HG02973 (cell line): ENCODE data around the gene NLRC5.
"Not testable (repeated sequence)": the region's sequence is repeated elsewhere in the genome, so short reads cannot be mapped to it uniquely, and the experiment has no call there.

Experiments
- ATAC-seq: cut with Tn5 transposase; IDR thresholded peaks from one replicate; pipeline ENCODE4 v1.9.1; 2021; ENCODE audit warnings: moderate library complexity; ENCODE audit not compliant: unreplicated experiment

The NLRC5 gene

GRCh38 chr16:57098188-57098841, 109.0 kb downstream of the NLRC5 start:
- ATAC-seq, result no peak

- ATAC-seq, result not testable (repeated sequence)
Measured at GRCh38 chr16:57099965-57100364, 110.6 kb downstream of the NLRC5 start.

DNA sequence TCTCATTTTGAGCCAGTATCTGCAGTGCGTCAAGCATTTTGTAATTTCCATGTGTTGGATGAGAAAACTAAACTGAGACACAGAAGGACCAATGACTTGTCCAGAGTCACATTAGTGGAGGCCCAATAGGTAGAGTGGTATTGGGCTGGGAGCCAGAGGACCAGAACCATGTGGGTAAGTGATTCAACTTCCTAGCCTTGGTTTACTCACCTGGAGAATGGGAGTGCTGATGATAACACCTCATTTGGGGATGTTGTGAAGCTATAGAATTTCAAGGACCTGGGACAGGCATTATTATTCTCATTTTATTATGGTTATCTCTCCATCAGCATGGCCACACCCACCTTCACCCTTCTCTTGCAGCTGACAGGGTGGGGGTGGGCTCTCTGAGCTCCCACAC, 111.1 kb downstream of the NLRC5 start:
- ATAC-seq, result no peak

GRCh38 chr16:57102888-57103851, 113.8 kb downstream of the NLRC5 start:
- no peak for ATAC-seq

DNA sequence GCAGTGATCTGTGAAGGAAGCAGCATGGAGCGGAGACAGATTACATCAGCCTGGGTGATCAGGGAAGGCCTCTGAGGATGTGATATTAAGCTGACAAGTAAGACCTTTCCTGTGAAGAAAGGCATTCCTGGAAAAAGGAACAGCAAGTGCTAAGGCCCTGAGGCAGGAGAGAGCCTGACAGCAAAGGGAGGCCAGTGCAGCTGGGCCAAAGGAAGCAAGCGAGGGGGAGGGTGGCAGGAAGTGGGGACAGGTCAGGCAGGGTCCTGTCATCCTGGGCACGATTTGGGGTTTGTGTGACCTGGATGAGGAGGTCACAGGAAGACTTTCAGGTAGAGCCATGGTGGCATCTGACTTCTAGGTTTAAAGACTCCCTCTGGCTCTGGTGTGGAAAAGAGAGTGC, 115.3 kb downstream of the NLRC5 start:
- no peak for ATAC-seq

DNA sequence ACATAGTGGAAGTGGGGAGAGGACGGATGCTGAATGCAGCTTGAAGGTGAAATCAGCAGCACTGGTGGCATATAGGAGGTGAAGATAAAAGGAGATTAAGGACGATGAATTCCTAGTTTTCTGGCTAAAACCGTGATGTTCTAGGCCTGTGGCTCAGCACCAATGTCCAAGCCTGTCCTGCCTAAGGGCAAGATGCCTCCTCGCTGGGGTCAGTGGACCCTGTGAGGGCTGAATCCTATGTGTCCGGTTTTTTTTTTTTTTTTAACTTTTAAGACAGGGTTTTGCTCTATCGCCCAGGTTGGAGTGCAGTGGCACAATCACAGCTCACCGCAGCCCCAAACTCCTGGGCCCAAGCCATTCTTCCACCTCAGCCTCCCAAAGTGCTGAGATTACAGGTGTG, 115.8 kb downstream of the NLRC5 start:
- no peak for ATAC-seq

DNA sequence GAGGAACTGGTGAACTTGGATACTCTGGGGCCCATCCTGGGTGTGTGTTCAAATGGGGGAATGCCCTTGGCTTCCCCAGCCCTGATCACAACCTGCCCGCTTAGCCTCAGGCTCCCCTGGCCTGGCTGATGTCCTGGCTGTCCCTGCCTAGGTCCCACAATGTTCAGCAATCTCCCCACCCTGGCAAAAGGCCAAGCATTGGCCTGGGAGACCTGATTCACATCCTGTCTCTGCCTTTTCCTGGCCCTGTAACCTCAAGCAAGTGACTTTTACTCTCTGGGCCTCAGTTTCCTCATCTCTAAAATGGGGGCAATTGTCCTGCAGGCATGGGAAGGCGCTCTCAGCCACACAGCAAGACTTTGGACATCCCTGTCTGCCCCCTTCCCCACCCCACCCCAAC, 117.4 kb downstream of the NLRC5 start:
- ATAC-seq, result no peak

DNA sequence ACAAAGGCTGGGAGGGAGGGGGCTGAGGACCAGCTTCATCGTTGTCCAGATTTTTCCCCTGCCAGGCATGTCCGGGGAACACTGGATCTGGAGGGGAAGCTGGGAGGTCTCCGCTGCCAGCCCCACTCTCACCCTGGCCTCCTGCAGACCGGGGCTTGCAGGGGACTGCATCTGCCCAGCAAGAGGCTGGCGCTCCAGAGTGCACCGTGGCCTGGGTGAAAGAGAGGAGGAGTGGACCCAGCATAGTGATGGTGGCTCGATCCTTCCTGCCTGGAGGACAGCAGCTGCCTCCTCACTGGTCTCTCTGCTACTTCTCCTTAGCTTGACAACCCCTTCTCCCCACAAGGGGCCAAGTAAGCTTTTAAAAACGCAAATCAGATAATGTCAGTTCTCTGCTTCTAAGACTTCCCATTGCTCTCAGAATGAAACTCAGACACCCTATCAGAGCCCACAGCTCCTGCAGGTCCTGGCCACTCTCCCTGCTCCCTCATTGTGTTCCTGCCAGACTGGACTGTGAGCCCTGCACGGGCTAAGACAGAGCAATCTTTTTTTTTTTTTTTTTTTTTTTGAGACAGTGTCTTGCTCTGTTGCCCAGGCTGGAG, 118.1 kb downstream of the NLRC5 start:
- ATAC-seq, result no peak

DNA sequence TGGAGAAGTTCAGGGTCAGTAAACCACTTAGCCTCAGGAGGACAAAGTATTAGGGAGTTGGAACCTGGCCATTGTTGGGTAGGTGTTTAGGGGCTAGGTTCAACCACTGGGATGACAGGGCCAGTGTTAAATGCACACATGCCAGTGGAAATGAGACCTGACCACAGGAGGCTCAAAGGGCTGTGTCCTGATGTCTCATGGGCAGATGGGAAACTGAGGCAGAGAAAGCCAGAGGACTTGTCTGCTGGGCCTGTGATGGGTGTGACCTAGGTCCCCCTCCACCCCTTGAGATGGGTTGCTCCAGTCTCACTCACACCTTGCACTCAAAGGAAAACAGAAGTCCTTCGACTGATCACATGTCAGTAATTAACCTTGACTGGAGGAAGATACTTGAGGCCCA, 119.1 kb downstream of the NLRC5 start:
- ATAC-seq, result no peak

DNA sequence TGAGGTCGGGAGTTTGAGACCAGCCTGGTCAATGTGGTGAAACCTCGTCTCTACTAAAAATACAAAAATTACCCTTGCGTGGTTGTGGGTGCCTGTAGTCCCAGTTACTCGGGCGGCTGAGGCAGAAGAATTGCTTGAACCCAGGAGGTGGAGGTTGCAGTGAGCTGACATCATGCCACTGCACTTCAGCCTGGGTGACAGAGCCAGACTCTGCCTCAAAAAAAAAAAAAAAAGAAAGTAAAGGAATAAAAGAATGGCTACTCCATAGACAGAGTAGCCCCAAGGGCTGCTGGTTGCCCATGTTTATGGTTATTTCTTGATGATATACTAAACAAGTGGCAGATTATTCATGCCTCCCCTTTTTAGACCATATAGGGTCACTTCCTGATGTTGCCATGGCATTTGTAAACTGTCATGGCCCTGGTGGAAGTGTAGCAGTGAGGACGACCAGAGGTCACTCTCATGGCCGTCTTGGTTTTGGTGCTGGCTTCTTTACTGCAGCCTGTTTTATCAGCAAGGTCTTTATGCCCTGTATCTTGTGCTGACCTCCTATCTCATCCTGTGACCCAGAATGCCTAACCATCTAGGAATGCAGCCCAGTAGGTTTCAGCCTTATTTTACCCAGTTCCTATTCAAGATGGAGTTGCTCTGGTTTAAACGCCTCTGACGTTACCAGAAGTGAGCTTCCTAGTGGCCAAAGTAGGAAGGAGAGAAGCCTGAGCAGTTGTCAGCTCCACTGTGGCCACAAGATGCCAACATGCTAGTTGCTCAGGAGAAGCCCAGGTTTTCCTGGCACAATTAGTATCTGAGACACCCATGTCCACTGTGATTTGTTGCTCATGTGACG, 120.1 kb downstream of the NLRC5 start:
- ATAC-seq, result not testable (repeated sequence)

DNA sequence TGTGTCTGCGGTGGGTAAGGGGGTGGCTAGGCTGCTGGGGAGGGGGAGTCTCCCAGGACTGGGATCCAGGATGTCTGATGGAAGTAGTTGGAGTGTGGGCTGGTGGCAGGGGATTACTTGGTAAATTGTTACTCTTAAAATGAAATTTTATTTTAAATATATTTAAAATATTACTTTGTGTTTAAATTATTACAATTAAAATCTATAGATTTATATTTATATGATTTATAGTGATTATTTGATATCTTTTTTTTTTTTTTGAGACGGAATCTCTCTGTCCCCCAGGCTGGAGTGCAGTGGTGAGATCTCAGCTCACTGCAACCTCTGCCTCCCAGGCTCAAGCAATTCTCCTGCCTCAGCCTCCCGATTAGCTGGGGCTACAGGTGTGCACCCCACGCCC, 121.6 kb downstream of the NLRC5 start:
- no peak for ATAC-seq

DNA sequence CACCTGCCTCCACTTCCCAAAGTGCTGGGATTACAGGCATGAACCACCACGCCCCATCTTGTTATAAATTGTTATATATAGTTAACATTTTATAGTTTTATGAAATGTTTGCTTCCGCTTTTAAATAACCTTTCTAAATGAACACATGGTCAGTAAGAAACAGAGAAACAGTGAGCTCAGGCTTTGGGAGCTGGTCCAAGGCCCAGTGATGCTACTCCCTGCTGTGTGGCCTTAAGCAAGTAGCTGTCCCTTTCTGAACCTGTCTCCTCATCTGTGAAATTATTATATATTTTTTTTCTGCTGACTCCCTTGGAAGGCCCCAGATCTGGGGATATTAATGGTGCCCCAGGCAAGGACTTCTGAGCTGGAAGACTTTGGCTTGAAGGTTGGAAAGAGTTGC, 122.1 kb downstream of the NLRC5 start:
- no peak for ATAC-seq

GRCh38 chr16:57112403-57113041, 123.2 kb downstream of the NLRC5 start:
- no peak for ATAC-seq

DNA sequence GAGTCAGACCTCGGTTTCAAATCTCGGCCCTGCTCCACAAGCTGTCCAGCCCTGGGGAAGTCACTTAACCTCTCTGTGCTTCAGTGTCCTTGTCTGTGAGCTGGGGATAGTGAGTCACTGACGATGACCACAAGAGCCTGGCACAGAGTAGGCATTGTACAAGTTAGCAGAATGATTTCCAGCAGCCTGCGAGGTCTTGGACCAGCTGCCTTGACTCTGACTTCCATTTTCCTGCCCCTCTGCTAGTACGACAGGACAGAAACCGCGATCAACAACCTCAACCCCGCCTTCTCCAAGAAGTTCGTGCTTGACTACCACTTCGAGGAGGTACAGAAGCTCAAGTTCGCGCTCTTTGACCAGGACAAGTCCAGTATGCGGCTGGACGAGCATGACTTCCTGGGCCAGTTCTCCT, 123.7 kb downstream of the NLRC5 start:
- no peak for ATAC-seq

DNA sequence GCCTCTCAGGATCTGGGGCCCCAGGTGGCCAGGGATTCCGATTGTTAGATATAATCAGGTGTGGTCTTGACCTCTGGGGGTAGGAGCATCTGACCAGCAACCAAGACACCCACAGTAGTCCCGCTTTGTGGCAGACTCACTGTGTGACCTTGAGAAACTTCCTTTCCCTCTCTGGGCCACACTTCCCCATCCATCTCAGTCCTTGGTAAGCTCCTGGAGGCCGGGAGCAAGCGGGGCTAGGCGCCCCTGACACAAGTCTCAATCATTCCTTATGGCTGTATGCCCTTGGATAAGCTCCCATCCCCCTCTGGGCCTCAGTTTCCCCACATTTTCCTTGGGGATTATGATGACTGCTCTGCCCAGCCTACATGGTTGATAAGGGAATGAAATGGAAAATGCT, 124.3 kb downstream of the NLRC5 start:
- ATAC-seq, result no peak

GRCh38 chr16:57115168-57115513, 125.8 kb downstream of the NLRC5 start:
- ATAC-seq, result no peak

DNA sequence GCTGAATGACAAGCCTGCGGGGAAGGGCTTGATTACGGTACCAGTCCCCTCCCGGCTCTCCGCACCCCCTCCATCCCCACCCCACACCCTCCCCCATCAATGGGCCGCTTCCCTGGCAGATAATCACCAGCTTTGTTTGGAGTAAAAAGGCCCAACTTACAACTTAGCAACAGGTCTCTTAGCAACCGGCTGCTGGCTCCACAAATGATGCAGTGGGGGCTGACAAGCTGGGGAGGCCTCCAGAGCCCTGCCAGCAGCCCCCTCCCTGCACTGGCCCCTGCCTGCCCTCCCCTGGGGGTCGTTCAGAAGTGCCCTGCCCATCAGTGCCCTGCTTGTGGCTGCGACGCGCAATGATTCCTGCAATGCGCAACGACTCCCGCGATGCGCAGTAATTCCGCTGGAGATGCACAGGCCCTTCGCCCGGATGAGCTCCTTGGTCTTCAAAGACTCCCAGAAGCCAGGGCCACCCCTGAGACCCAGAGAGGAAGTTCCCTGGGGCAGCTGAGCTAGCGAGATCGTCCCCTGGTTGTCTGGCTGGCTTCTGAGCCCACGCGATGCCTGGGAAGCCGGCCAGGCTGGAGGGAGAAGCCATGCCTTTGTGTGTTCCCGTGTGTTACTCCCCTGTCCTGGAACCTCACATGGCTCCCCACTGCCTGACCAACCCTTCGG, 126.3 kb downstream of the NLRC5 start:
- ATAC-seq, result no peak

DNA sequence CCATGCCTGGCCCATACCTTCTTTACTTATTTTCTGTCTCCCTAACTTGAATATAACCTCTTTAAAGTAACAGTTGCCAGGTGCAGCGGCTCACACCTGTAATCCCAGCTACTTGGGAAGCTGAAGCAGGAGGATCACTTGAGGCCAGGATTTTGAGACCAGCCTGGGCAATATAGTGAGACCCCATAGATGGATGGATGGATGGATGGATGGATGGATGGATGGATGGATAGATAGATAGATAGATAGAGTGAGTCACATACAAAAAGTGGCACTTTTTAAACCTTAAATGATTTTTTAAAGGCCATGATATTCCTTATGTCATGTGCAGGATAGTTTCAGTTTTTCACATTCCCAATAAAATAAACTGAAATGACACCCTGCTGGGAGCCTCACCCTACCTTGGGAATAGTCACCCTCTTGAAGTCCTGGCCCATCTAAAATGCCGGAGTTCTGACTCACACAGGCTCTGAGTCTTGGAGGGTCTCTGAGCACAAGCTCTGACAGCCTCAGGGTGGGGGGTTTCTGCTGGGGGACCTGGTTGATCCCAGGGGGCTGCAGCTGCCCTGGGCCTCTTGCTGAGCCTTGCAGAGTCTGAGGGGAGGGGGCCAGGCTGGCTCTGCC, 129.2 kb downstream of the NLRC5 start:
- no peak for ATAC-seq

DNA sequence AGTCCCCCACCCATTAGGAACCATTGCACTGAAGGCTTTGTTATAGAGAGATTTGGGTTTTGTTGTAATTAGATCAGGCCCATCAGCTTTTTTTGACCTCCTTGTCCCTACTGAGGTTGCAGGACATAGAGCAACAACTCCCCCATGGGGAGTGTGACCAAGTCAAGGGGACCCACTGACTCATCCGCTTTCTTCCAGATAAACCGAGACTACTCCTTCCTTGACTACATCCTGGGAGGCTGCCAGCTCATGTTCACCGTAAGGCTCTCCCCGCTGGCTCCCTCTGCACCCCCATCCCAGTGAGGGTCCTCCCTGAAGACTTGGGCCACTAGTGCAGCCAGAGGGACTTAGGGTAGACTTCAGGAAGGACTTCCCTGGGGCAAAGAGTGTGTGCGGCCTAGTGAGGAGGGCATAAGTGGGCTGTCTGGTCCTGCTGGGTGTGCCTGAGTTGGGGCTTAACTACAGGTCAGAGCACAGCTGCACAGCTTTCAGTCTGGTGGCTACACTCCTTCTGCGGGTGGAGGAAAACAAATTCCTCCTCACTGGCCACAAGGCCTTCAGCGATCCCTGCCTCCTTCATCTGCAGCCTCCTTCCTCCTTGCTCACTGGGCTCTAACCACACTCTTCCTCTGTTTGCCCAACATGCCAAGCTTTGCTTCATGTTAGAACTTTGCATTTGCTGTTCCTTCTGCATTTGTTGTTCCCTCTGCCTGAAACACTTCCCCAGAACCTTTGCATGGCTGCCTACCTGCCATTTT, 134.0 kb downstream of the NLRC5 start:
- no peak for ATAC-seq
